SK-N-MC (cell line): Measurements from ENCODE around the gene PRRX2.

ENCODE experiments used
- EZH2 ChIP-seq: fragments of 200-600 bp; sonication (generic); IDR thresholded peaks from one replicate; pipeline ENCODE4 v1.6.1; 2017; ENCODE audit warnings: antibody characterized with exemption
- POLR2AphosphoS5 ChIP-seq: IDR thresholded peaks from 2 replicates; pipeline ENCODE4 v1.6.1; 2012; ENCODE audit warnings: mild to moderate bottlenecking, low read depth, low read length, borderline replicate concordance

GRCh38 chr9:129644902-129645301 lies 20.5 kb upstream of the PRRX2 start:
- TF ChIP-seq EZH2 (no peak), POLR2AphosphoS5 (no peak)
